Measurements from ENCODE around the gene PLCD3. TPM values are rescaled to one million over a fixed set of nuclear protein-coding genes. Genes with fewer than 3 reads are reported as not detected.

The PLCD3 gene
- total and polyA plus RNA-seq, 9 of the 15 experiments (the other 6 are each of a cell fraction or from before 2014, with no cell fraction given) = 0.20 to 22.6 (median 7.5) TPM

- no peak for TF ChIP-seq ZNF407 (IDR thresholded peaks at IDR 0.05; ENCODE audit: low read depth)
- no peak for TF ChIP-seq ARID3B (CRISPR knock-in tag; IDR thresholded peaks at IDR 0.05; ENCODE audit: borderline replicate concordance)
- no peak for TF ChIP-seq KLF6 (CRISPR knock-in tag; IDR thresholded peaks at IDR 0.05; ENCODE audit: borderline replicate concordance)
Measured at GRCh38 chr17:45139533-45139920, 7.2 kb upstream of the PLCD3 start (continued).

Data from K562 (cell line).